SIG-M5 treated with dmso at 0.1 percent for 504 hours (cell line): Measurements from ENCODE around the gene ZFP36L2.
A peak's percentile ranks its signal among the peaks of the same experiment; 100 is the strongest.

Experiments
- DNase-seq: peaks from one replicate; lab custom pipeline; 2025; ENCODE audit not compliant: unreplicated experiment; lab: John Stamatoyannopoulos, UW

The ZFP36L2 gene

GRCh38 chr2:43250015-43250414 is 23.6 kb upstream of the ZFP36L2 start:
- DNase-seq = no peak

- no peak for DNase-seq
These were observed 22.2 kb upstream of the ZFP36L2 start for GRCh38 chr2:43248621-43249020.

GRCh38 chr2:43246641-43247040 is 20.2 kb upstream of the ZFP36L2 start:
- DNase-seq = no peak

GRCh38 chr2:43241558-43241957 is 15.2 kb upstream of the ZFP36L2 start:
- no peak for DNase-seq

- no peak for DNase-seq
These were observed 14.4 kb upstream of the ZFP36L2 start for GRCh38 chr2:43240766-43241150.

GRCh38 chr2:43239981-43240765 is 13.8 kb upstream of the ZFP36L2 start:
- DNase-seq = peak; percentile 82

GRCh38 chr2:43238813-43239212 is 12.4 kb upstream of the ZFP36L2 start:
- DNase-seq = no peak

GRCh38 chr2:43238176-43238575 is 11.8 kb upstream of the ZFP36L2 start:
- DNase-seq = no peak

- peak; percentile 99 for DNase-seq
These were observed 7.1 kb upstream of the ZFP36L2 start for GRCh38 chr2:43233218-43234212.

GRCh38 chr2:43230951-43231827 is 4.8 kb upstream of the ZFP36L2 start:
- no peak for DNase-seq

- DNase-seq = no peak
These were observed 4.0 kb upstream of the ZFP36L2 start for GRCh38 chr2:43230351-43230885.

- DNase-seq = no peak
These were observed 2.6 kb upstream of the ZFP36L2 start for GRCh38 chr2:43228756-43229659.

GRCh38 chr2:43228321-43228751 is 1.9 kb upstream of the ZFP36L2 start:
- DNase-seq = no peak

- DNase-seq = no peak
These were observed 1.4 kb upstream of the ZFP36L2 start for GRCh38 chr2:43227830-43228281.

GRCh38 chr2:43226955-43227829 is 786 bp upstream of the ZFP36L2 start:
- peak; percentile 90 for DNase-seq

- peak; percentile 84 for DNase-seq
These were observed 433 bp downstream of the ZFP36L2 start for GRCh38 chr2:43225788-43226557.

GRCh38 chr2:43225093-43225787 is 1.2 kb downstream of the ZFP36L2 start:
- peak; percentile 65 for DNase-seq
